ENCODE data around the gene ZNF654. TPM values are rescaled to one million over a fixed set of nuclear protein-coding genes. Genes with fewer than 3 reads are reported as not detected.

Gene ZNF654
- total RNA-seq, 4 donors from 2014 or later, result 9.0 to 22.9 (median 11.3) TPM

DNA sequence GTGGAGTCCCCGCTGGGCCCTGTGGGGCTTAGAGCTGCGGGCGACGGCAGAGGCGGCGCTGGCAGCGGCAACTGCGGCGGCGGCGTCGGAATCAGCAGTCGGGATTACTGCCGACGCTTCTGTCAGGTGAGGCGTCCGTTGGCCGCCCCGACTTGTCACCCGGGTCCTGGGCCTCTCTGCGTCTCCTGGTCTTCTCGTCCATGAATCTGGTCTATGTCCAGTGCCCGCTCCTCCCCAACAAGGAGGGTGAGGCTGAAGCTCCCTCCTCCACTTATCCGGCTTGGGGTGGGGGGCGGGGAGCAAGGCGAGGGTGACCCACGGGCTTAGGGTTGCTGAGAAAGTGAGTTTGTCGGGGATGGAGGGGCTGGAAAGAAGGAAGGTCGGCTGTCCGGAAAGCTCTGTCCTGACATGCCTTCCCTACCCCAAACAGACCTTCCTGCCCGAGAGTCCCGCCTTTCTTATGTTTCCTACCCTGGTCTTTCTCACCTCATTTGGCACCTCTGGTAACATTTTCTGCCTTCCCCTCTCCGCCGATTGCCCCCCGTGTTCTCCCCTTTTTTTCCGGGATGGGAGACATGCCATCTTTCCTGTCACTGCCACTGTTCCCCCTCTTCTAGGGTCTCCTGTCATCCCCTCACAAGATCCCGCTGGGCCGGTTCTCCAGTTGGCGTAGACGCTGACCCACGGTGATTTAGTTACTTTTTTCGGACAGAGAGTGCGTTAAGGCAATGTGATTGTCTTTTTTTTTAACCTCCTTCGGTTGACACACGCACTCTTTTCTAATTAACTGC lies 520 bp downstream of the ZNF654 start:
- Histone ChIP-seq H3K4me1 (peaks cover 44% of the 10 kb centered on the region), H3K9me3 (no peaks in the 10 kb centered on the region), H3K27ac (peak overlapping the region; percentile 92), H3K4me3 (peak overlapping the region; percentile 87), H3K36me3 (peaks cover 12% of the 10 kb centered on the region), H3K27me3 (no peaks in the 10 kb centered on the region)
- TF ChIP-seq, protein P1, sequence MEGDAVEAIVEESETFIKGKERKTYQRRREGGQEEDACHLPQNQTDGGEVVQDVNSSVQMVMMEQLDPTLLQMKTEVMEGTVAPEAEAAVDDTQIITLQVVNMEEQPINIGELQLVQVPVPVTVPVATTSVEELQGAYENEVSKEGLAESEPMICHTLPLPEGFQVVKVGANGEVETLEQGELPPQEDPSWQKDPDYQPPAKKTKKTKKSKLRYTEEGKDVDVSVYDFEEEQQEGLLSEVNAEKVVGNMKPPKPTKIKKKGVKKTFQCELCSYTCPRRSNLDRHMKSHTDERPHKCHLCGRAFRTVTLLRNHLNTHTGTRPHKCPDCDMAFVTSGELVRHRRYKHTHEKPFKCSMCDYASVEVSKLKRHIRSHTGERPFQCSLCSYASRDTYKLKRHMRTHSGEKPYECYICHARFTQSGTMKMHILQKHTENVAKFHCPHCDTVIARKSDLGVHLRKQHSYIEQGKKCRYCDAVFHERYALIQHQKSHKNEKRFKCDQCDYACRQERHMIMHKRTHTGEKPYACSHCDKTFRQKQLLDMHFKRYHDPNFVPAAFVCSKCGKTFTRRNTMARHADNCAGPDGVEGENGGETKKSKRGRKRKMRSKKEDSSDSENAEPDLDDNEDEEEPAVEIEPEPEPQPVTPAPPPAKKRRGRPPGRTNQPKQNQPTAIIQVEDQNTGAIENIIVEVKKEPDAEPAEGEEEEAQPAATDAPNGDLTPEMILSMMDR (IDR thresholded peaks at IDR 0.05), result no peak
- TF ChIP-seq POLR2A (IDR thresholded peaks at IDR 0.05) (no peak), EP300 (IDR thresholded peaks at IDR 0.05) (no peak), POLR2AphosphoS5 (IDR thresholded peaks at IDR 0.05) (no peak)
- peak in 1 of 2 donors; percentile 78 for DNase-seq (ENCODE audit: low spot score in 2 of 2)
- under 1% methylated on average over 38 of the region's 45 CpGs for WGBS

DNA sequence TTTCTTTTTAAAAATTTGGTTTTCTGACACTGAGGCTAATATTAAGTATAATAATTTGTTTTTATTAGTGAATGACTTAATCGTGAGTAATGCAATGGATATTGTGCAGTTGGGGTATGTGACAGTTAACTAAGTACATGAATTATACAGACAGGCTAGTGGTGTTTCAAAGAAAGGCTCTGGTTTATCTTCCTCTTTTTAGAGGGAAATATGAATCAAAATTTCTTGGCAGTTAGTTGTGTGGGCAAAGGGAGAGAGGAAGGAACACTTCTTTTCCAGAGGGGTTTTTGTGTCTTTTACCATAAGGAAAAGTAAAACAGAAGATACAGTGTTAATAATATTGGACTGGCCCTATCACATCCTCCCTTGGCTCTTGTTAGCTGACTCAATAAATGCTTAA lies 2.7 kb downstream of the ZNF654 start:
- Histone ChIP-seq H3K4me1 (peaks cover 39% of the 10 kb centered on the region), H3K9me3 (no peaks in the 10 kb centered on the region), H3K36me3 (no peaks in the 10 kb centered on the region), H3K4me3 (no peak overlapping the region), H3K27ac (no peak overlapping the region), H3K27me3 (no peaks in the 10 kb centered on the region)
- TF ChIP-seq POLR2A (IDR thresholded peaks at IDR 0.05) (no peak), POLR2AphosphoS5 (IDR thresholded peaks at IDR 0.05) (no peak), EP300 (IDR thresholded peaks at IDR 0.05) (no peak)
- TF ChIP-seq, protein P1 (IDR thresholded peaks at IDR 0.05), result no peak
- no peak for DNase-seq (ENCODE audit: low spot score in 2 of 2)
- 32% methylated on average over 1 of the region's 1 CpG for WGBS

DNA sequence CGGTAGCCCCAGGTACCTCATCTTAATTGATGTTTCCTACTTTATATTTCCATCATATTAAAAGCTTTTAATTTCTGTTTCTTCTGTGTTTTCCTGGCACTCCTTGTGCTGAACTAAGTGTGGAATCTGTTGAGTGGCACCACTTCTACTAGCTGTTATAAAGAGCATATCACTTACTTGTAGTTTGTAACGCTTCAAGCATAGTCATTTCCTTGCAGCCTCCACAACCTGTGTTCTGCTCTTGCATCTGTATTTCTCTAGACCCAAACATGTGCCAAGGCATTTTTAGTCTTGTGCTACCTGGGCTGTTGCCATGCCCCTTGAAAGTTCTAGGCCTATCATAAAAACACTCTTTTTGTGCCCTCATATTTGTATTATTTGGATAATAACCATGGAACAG lies 16.0 kb downstream of the ZNF654 start:
- no peak for DNase-seq (ENCODE audit: low spot score in 2 of 2)
- Histone ChIP-seq H3K9me3 (no peaks in the 10 kb centered on the region), H3K27me3 (no peaks in the 10 kb centered on the region), H3K27ac (no peak overlapping the region), H3K4me3 (no peak overlapping the region), H3K4me1 (peaks cover 19% of the 10 kb centered on the region), H3K36me3 (no peaks in the 10 kb centered on the region)
- no peak for TF ChIP-seq POLR2AphosphoS5 (IDR thresholded peaks at IDR 0.05)
- TF ChIP-seq EP300 (IDR thresholded peaks at IDR 0.05), result no peak
- no peak for TF ChIP-seq POLR2A (IDR thresholded peaks at IDR 0.05)
- TF ChIP-seq, protein P1 (IDR thresholded peaks at IDR 0.05), result no peak
- 64% methylated on average over 2 of the region's 2 CpGs for WGBS

DNA sequence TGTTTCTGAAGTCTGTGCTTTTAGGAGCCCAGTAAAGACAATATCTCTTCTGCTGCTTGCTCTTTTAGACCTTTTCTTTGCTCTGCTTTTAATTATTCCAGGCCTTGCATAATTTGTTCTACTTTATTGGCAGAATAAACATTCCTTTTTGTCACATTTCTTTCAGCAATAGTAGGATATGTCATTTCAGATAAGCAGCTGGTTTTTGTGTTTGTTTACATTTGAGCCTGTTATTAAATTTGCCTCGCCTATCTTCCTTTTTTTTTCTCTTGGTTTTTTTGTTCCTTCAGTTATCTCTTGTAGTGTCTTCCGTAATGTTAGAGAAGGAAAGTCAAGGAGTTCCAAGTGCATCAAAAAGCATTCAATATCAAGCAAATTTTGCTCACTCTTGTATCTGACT lies 16.4 kb downstream of the ZNF654 start:
- TF ChIP-seq POLR2A (IDR thresholded peaks at IDR 0.05) (no peak), EP300 (IDR thresholded peaks at IDR 0.05) (no peak), POLR2AphosphoS5 (IDR thresholded peaks at IDR 0.05) (no peak)
- TF ChIP-seq, protein P1 (IDR thresholded peaks at IDR 0.05), result no peak
- Histone ChIP-seq H3K27ac (no peak overlapping the region), H3K36me3 (no peaks in the 10 kb centered on the region)

DNA sequence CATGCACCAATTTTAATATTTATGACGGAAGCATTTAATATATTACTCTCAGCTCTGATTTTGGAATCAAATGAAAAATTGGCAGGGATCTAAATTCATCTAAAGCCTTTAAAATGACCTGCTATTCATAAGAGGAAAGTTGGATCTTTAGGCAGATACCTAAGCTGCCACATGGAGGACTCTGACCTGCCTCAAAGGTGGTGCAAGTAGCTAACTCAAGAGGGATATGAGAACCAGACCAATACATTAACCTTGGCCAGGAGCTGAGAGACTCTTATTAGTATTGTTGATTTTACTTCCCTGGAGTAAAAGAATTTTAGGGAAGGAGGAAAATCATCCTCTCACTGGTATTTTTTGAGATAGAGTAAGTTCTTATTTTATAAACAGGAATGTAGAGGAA lies 17.7 kb downstream of the ZNF654 start:
- Histone ChIP-seq H3K27ac (no peak overlapping the region), H3K27me3 (no peaks in the 10 kb centered on the region), H3K36me3 (no peaks in the 10 kb centered on the region), H3K4me1 (peaks cover 20% of the 10 kb centered on the region), H3K9me3 (no peaks in the 10 kb centered on the region), H3K4me3 (no peak overlapping the region)
- DNase-seq (ENCODE audit: low spot score in 2 of 2), result no peak
- WGBS, result 100% methylated on average over 1 of the region's 1 CpG
- TF ChIP-seq EP300 (IDR thresholded peaks at IDR 0.05) (no peak), POLR2A (IDR thresholded peaks at IDR 0.05) (no peak), POLR2AphosphoS5 (IDR thresholded peaks at IDR 0.05) (no peak)
- TF ChIP-seq, protein P1 (IDR thresholded peaks at IDR 0.05), result no peak

More for the DNA sequence above, 16.4 kb downstream of the ZNF654 start:
- Histone ChIP-seq H3K4me1 (peaks cover 20% of the 10 kb centered on the region), H3K4me3 (no peak overlapping the region), H3K27me3 (no peaks in the 10 kb centered on the region), H3K9me3 (no peaks in the 10 kb centered on the region)
- 45% methylated on average over 2 of the region's 2 CpGs for WGBS
- no peak for DNase-seq (ENCODE audit: low spot score in 2 of 2)

Measured in suprapubic skin (tissue), 4 donors.